HG03139 (cell line): ENCODE data around the gene SDR42E2.
"Not testable (repeated sequence)": the region's sequence is repeated elsewhere in the genome, so short reads cannot be mapped to it uniquely, and the experiment has no call there.

Experiments used
- ATAC-seq: cut with Tn5 transposase; IDR thresholded peaks from one replicate; pipeline ENCODE4 v1.9.1; 2021; ENCODE audit not compliant: unreplicated experiment

Gene SDR42E2

GRCh38 chr16:22161401-22161800 lies 905 bp upstream of the SDR42E2 start:
- ATAC-seq, result no peak

GRCh38 chr16:22162656-22163009 lies 327 bp downstream of the SDR42E2 start:
- ATAC-seq, result no peak

GRCh38 chr16:22163806-22164205 lies 1.5 kb downstream of the SDR42E2 start:
- ATAC-seq, result no peak

- ATAC-seq, result no peak
These were observed 2.2 kb downstream of the SDR42E2 start for GRCh38 chr16:22164482-22164881.

- no peak for ATAC-seq
These were observed 3.4 kb downstream of the SDR42E2 start for GRCh38 chr16:22165508-22166285.

DNA sequence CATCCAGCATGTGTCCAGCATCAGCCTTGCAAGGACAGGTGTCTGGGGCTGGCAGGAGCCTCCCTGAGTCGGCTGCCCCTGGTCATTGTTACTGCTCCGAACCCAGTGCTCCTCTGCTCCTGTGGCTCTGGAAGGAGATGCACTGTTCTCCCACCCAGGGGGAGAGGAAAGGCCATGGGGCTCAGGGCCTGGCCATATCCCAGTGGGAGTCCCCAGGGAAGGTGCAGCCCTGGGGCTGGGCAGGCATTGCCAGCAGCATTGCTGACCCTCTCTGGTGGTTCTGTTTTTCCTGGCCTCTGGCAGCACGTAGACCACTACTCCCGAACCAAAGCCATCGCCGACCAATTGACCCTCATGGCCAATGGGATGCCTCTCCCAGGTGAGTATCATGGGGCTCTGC lies 9.6 kb downstream of the SDR42E2 start:
- no peak for ATAC-seq

- not testable (repeated sequence) for ATAC-seq
These were observed 10.3 kb downstream of the SDR42E2 start for GRCh38 chr16:22172642-22173041.

- no peak for ATAC-seq
These were observed 12.3 kb downstream of the SDR42E2 start for GRCh38 chr16:22174642-22175041.

GRCh38 chr16:22177968-22178930 lies 15.9 kb downstream of the SDR42E2 start:
- ATAC-seq, result no peak

DNA sequence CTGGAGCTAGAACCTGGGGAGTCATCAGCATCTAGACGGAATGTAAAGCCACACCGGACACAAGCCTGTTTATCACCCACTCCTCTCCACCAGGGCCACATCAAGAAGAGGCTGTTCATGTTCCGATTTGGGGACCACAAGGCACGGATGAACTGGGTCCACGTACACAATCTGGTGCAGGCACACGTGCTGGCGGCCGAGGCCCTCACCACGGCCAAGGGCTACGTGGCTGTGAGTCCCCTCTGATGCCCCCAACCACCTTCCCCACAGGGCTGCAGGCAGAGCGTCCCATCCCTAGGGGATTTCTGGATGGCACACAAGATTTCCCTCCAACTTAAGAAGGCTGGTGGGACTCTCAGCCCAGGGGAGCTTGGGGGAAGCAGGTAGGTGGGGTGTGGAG lies 19.1 kb downstream of the SDR42E2 start:
- ATAC-seq, result no peak

- no peak for ATAC-seq
These were observed 19.5 kb downstream of the SDR42E2 start for GRCh38 chr16:22181843-22182242.

GRCh38 chr16:22183335-22183734 lies 21.0 kb downstream of the SDR42E2 start:
- ATAC-seq, result no peak

DNA sequence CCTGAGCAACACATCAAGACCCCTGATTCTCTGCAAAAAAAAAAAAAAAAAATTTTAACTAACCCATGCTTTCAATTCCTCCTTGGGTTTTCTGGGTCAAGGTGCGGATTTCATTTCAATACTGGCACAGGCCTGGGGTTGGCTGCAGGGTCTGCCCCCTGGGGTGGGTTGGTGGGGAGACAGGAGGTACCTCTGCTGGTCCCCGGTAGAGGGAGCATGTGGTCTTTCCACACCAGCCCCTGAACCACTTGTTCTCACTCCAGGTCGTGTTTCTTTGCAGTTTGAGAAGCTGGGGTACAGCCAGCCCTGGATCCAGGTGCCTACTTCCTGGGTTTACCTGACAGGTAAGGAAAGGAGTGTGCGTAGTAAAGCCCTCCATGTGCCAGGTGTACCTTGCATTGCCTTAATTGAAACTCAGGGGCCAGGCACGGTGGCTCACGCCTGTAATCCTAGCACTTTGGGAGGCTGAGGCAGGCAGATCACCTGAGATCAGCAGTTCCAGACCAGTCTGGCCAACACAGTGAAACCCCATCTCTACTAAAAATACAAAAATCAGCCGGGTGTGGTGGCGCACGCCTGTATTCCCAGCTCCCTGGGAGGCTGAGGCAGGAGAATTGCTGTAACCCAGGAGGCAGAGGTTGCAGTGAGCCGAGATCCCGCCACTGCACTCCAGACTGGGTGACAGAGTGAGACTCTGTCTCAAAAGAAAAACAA lies 21.8 kb downstream of the SDR42E2 start:
- ATAC-seq, result no peak

GRCh38 chr16:22184615-22184968 lies 22.3 kb downstream of the SDR42E2 start:
- ATAC-seq, result no peak

DNA sequence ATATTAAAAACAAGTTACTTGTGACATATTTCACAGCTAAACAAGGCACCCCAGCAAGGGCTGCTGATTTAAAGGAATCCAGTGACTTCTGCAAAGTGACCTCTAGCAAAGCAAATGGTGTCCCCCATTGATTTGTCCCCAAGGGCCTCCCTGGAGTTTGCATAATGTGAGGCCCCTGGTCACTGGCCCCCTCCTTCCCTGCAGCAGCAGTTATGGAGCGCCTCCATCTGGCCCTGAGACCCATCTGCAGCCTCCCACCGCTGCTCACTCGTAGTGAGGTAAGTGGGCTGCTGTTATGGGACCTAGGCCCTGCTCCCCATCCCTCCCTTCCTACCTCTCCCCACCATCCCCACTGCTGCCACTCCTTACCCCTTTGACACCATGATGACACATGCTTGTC lies 24.2 kb downstream of the SDR42E2 start:
- ATAC-seq, result no peak

DNA sequence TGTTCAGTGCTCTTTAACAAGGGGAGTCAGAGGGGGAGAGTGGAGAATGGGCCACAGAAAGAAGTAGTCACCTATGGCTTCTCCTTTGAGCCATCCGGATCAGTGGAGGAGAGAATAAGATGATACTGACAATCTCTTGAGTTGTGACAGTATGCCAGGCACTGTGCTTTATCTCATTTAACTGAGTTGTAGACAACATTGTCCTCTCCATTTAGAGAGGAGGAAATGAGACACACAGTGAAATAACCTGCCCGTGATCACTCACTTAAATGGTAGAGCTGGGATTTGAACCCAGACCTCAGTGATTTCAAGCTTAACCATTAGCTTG lies 25.9 kb downstream of the SDR42E2 start:
- ATAC-seq, result no peak

- ATAC-seq, result no peak
These were observed 26.5 kb downstream of the SDR42E2 start for GRCh38 chr16:22188595-22189442.

DNA sequence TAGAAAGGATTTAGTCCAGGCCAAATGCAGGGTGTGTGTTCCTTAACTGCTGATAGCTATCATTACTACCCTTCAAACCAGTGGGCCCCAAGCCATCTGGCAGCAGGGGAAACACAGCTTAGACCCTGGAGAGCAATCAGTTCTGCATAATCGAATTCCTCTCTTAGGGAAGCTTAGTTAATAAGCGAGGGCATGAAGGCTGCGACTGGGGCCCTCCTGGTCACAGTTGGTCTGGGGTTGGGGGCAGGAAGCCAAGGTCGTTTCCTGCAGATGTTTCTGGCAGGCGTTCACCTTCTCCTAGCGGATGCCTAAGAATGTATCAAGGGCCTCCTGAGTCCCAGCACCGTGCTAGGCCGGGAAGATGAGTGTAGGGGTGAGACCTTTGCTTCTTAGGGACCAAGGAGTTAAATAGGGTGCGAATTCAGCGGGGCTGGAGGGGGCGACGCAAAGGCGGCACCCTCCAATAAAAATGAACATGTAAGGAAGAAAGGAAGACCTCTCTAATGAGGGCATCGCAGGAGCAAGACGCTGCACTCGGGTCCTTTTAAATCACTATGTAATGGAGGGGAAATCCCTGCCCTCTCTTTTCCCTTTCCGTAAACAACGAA lies 27.3 kb downstream of the SDR42E2 start:
- ATAC-seq, result no peak

- peak; percentile 53 for ATAC-seq
These were observed 27.9 kb downstream of the SDR42E2 start for GRCh38 chr16:22190081-22190775.
